Fibroblast of upper back skin (primary cell): ENCODE measurements around the gene PLOD2.

Source experiments
- DNase-seq: peaks from one replicate; pipeline ENCODE4 v3.0.0-alpha.2; 2013

The PLOD2 gene

GRCh38 chr3:146165877-146166276 lies 4.9 kb upstream of the PLOD2 start:
- DNase-seq, result no peak

- peak; percentile 80 for DNase-seq
Observed at GRCh38 chr3:146164971-146165769, 4.2 kb upstream of the PLOD2 start.

DNA sequence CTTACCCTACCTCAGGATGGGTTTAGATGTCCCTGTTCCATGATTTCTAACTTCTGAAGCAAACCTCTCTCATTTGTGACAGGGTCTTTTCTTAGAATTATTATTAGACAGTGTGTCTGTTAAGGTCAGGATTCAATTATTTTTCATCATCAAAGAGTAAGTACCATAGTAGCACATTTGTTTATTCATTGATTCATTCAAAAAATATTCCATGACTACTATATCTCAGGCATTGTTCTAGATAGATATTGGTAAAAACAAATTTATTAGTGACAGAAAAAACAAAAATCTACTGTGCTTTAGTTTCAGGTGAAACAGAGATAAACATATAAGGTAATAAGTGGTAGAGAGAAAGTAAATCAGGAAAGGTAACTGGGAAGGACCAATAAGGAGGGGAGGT lies 3.5 kb upstream of the PLOD2 start:
- no peak for DNase-seq

DNA sequence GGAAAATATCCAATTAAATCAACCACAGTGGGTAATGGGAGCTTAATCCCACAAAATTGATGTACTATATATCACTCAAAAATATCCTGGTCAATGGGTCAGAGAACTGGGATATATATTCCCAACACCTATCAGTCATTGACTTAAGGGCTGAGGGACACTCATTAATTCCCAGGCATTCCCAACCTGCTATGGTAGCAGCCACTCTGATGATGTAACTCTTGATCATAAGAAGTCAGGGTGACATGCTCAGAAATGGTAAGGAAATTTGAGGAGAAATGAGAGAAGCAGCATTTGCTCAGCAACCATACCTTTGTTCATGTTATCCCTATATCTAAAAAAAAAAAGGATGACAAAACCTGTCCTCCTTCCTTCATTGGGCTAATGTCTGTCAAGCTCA lies 3.1 kb upstream of the PLOD2 start:
- peak; percentile 25 for DNase-seq

DNA sequence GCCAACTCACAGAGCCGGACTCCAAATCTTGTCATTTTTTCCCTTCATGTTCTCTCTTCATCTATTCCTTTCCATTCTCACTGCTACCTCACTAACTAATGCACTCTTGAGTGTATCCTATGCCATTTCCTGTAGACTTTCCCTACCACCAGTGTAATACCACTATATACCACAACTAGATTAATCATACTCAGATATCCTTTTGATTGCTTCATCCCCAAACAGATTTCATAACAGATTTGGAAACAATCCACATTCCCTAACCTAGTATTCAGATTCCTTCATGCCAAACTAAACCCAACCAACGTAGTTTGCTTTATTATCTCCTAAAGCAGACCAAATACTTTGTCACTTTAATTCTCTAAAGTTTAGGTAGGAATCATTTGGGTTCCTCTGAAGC lies 2.6 kb upstream of the PLOD2 start:
- DNase-seq, result peak; percentile 97

GRCh38 chr3:146162561-146162960 lies 1.6 kb upstream of the PLOD2 start:
- DNase-seq, result no peak

DNA sequence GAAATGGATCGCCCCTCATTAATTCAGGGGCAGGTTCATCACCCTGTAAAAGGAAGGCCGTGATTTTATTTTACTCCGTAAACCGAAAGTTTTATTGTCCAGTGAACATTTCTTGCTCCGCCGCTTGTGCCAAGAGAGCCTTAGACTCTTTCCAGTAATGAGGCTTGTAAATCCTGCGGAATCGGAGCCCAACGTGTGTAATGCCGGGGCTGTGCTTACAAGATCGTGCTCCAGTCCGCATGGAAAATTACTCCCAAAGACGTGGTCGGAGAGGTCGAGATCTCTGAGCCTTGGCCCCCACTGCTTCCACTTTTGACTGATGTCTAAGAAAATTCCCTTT lies 649 bp upstream of the PLOD2 start:
- peak; percentile 53 for DNase-seq

DNA sequence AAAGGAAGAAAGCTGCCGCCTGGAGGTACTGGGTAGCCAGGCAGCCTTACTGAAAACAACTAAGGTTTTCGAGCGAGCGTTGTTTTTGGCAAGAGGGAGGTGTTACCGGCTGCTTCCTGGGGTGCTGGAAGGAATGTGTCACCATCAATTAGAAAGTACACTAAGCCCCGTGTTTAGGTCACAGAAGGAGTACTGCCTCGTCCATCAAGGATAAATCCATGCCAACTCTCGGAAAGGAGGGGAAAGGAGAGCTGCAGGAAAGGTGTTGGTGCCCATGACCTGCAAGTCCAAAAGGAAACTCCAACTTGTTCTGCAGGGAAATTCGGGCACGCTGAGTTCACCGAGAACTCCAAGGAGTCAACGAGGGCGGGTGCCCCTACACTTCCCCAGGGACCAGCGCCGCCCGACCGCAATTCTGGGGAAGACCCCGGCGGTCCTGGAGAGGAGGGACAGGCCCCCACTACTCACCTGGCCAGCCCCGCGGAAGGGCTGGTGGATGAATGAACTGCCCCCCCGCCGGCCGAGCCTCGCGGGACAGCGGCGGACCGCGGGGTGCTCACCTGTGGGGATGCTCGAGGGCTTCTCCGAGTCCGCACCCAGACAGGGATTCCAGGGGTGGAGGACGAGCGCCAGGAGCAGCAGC lies 542 bp downstream of the PLOD2 start:
- DNase-seq, result peak; percentile 82

DNA sequence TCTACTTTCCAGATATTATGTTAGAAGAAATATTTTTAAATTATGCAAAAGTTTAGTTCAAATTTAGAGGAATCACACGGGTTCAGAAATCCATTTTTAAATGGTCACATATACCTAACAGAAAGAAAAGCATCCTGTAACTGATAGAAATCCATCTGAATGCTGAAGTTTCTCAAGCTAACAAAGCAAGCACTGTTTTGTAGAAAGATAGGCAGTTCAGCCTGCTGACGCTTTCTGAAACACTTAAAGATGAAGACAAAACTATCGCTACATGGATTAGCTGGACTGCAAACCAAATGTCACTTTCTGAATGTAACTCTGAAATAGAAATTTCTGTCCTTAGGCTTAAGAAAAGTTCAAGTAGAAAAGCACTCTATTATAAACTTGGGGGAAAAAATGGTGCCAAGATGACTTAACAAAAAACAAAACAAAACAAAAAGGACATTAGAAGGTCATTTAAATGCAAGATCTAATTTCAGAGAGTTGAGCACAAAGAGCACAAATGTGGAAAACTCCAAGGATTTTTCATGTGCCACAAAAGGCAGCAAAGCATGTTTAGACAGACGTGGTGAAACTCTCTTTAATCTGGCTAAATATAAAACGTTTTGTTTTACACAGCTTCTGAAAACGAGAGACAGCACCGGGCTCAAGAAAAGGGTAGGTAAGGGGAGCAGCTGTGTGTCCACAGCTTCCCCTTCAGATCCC lies 1.2 kb downstream of the PLOD2 start:
- DNase-seq, result no peak

- DNase-seq, result no peak
Observed at GRCh38 chr3:146159037-146159436, 1.9 kb downstream of the PLOD2 start.

- no peak for DNase-seq
Observed at GRCh38 chr3:146157325-146158060, 3.5 kb downstream of the PLOD2 start.

- DNase-seq, result no peak
Observed at GRCh38 chr3:146156666-146157314, 4.2 kb downstream of the PLOD2 start.

DNA sequence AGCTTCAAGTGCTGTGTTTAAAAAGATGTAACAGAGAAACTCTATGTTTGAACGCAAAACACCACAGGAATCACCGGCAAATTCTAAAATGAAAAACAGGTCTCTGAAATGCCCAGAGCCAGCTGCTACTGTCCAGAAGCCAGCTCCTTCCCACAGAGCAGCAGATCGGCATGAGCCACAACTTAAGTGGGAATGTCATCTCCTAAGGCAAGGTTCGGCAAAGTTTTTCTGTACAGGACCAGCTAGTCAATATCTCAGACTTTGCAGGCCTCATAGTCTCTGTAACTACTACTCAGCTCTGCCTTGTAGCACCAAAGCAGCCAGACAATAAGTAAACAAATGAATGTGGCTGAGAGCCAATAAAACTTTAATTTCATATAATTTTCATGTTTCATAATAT lies 4.9 kb downstream of the PLOD2 start:
- DNase-seq, result no peak

DNA sequence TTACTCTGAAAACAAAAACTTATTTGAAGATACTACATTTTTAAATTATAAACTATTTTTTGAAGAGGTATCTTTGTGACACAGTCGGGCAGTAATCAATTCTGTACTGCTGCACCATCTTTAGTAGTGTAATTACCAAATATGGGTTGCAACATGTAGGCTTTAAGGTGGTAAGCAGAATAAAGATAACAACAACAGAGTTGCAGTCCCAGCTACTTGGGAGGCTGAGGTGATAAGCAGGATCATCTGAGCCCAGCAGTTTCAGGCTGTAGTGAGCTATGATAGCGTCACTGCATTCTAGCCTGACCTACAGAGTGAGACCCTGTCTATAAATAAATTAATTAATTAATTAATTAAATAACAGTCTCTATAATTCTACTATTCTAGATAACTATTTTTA lies 6.0 kb downstream of the PLOD2 start:
- no peak for DNase-seq

- no peak for DNase-seq
Observed at GRCh38 chr3:146154316-146154715, 6.7 kb downstream of the PLOD2 start.

GRCh38 chr3:146153429-146153828 lies 7.6 kb downstream of the PLOD2 start:
- DNase-seq, result no peak

DNA sequence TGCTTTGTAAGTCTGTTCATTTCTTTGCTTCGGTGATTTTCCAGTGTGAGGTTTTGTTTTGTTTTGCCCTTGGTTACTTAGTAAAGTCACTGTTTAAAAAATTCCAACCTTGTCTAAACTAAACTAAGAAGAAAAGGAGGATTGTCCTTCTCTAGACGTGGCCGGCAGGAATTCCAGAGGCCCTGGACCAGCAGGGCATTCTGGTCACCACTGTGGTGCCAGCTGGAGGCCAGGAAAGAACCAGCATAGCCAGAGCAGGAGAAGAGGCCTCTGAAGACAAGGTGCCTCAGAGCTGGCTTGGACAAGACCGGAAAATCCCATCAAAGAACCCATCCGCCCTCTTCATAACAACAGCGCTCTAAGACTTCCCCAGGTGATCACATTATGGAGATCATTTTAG lies 8.2 kb downstream of the PLOD2 start:
- no peak for DNase-seq

GRCh38 chr3:146148468-146148931 lies 12.5 kb downstream of the PLOD2 start:
- peak; percentile 29 for DNase-seq

DNA sequence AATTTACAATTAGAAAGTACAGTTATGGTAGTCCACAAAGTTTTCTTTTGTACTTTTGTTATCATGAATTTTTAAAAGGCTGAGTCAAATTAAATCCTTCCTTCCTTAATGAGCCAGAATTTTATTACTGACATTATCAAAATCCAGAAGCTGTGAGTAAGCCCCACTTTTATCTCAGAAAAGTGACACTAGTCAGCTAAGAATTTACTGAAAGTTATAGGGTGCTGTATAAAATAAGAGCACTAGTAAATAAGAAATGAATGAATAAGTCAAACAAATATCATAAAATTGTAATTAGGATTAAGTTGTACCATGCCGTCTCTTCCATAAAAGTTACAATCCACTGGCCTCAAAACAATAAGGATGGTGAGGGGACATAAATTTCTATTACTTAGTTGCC lies 15.3 kb downstream of the PLOD2 start:
- DNase-seq, result no peak

- DNase-seq, result peak; percentile 56
Observed at GRCh38 chr3:146142757-146143156, 18.2 kb downstream of the PLOD2 start.

- peak; percentile 21 for DNase-seq
Observed at GRCh38 chr3:146139586-146140110, 21.3 kb downstream of the PLOD2 start.

GRCh38 chr3:146138902-146139301 lies 22.1 kb downstream of the PLOD2 start:
- no peak for DNase-seq

GRCh38 chr3:146136647-146137046 lies 24.3 kb downstream of the PLOD2 start:
- no peak for DNase-seq
